NCI-H524 (cell line): ENCODE data around the gene VAMP1.
A peak's percentile ranks its signal among the peaks of the same experiment; 100 is the strongest.
"Not testable (repeated sequence)": the region's sequence is repeated elsewhere in the genome, so short reads cannot be mapped to it uniquely, and the experiment has no call there.

Experiments used
- DNase-seq, 2 experiments: peaks; one replicate each; lab custom pipeline; 2025; lab: John Stamatoyannopoulos, UW

VAMP1 gene

GRCh38 chr12:6451348-6452244, 18.9 kb downstream of the VAMP1 start, which contains the start of gene TAPBPL:
Gene TAPBPL, plus strand, starts transcription at chr12:6452042. Its CDS starts 207 bp downstream, at chr12:6452249.
- peak; percentile 75 to 92 for DNase-seq

- peak in 1 of 2 experiments; percentile 60 for DNase-seq
Measured at GRCh38 chr12:6450869-6451347, 19.6 kb downstream of the VAMP1 start.

- peak; percentile 59 to 75 for DNase-seq
Measured at GRCh38 chr12:6450091-6450868, 20.2 kb downstream of the VAMP1 start.

- no peak for DNase-seq
Measured at GRCh38 chr12:6444704-6445688, 25.5 kb downstream of the VAMP1 start, which contains the start of gene CD27. Gene CD27, plus strand, starts transcription at chr12:6444955. Its CDS starts 141 bp downstream, at chr12:6445096.

GRCh38 chr12:6444031-6444430, 26.4 kb downstream of the VAMP1 start:
- DNase-seq, result no peak

- no peak for DNase-seq
Measured at GRCh38 chr12:6443361-6443983, 27.0 kb downstream of the VAMP1 start.

- DNase-seq, result no peak
Measured at GRCh38 chr12:6442836-6443235, 27.6 kb downstream of the VAMP1 start.

- no peak for DNase-seq
Measured at GRCh38 chr12:6440391-6440790, 30.1 kb downstream of the VAMP1 start.

GRCh38 chr12:6438345-6438744, 32.1 kb downstream of the VAMP1 start:
- DNase-seq, result no peak

- no peak for DNase-seq
Measured at GRCh38 chr12:6437586-6437985, 32.9 kb downstream of the VAMP1 start.

GRCh38 chr12:6435961-6436715, 34.3 kb downstream of the VAMP1 start:
- no peak for DNase-seq

- no peak for DNase-seq
Measured at GRCh38 chr12:6434205-6435140, 36.0 kb downstream of the VAMP1 start.

GRCh38 chr12:6432991-6433390, 37.5 kb downstream of the VAMP1 start:
- no peak for DNase-seq

GRCh38 chr12:6430124-6430989, 40.1 kb downstream of the VAMP1 start:
- no peak for DNase-seq

- no peak for DNase-seq
Measured at GRCh38 chr12:6428326-6428725, 42.2 kb downstream of the VAMP1 start.

GRCh38 chr12:6427796-6428195, 42.7 kb downstream of the VAMP1 start:
- DNase-seq, result not testable (repeated sequence)

- no peak for DNase-seq
Measured at GRCh38 chr12:6426882-6427671, 43.4 kb downstream of the VAMP1 start.
